Measurements from ENCODE around the gene IRF7. TPM values are rescaled to one million over a fixed set of nuclear protein-coding genes. Genes with fewer than 3 reads are reported as not detected.

Gene IRF7
- total and polyA plus RNA-seq, 2 donors (not counting 3 experiments of a cell fraction or from before 2014, with no cell fraction given): 12.6 to 14.7 TPM

- peak overlapping the region; percentile 76 for H3K9ac ChIP-seq (replicated peaks; ENCODE audit: extremely low read depth, insufficient read depth, low read length)
- no peak for TF ChIP-seq POLR2A (IDR thresholded peaks at IDR 0.05; ENCODE audit: low read depth, low read length)
- no peak for TF ChIP-seq EZH2 (IDR thresholded peaks at IDR 0.05; ENCODE audit: borderline replicate concordance, low read depth, low read length, severe bottlenecking)
- TF ChIP-seq MAX (IDR thresholded peaks at IDR 0.05; ENCODE audit: insufficient read depth, insufficient read length): no peak
- TF ChIP-seq MYC (IDR thresholded peaks at IDR 0.05; ENCODE audit: low read depth, low read length): no peak
- TF ChIP-seq POLR2AphosphoS5 (IDR thresholded peaks at IDR 0.05; ENCODE audit: insufficient read depth, low read depth, low read length): no peak
- no peak for TF ChIP-seq JUN (IDR thresholded peaks at IDR 0.05; ENCODE audit: borderline replicate concordance, insufficient read depth, insufficient read length, low read depth)
- no peak for TF ChIP-seq CTCF (IDR thresholded peaks at IDR 0.05; ENCODE audit: extremely low read depth in 1 of 2, insufficient read depth in 1 of 2, low read depth in 1 of 2, low read length in 2 of 2)
- TF ChIP-seq GATA2 (IDR thresholded peaks at IDR 0.05; ENCODE audit: insufficient read depth, insufficient read length, low read depth, low read length): no peak
- no peak for TF ChIP-seq FOS (IDR thresholded peaks at IDR 0.05; ENCODE audit: borderline replicate concordance, insufficient read depth, low read length)
- no peaks in the 10 kb centered on the region for H3K27me3 ChIP-seq (ENCODE audit: control insufficient read depth in 2 of 2, insufficient read depth in 2 of 2, low read length in 2 of 2)
- H3K4me3 ChIP-seq (replicated peaks in 1 of 3; ENCODE audit: insufficient read depth in 1 of 3, low read depth in 1 of 3, low read length in 3 of 3): peak overlapping the region; percentile 41 to 77 (median 47)
- H3K9me1 ChIP-seq (replicated peaks; ENCODE audit: control insufficient read depth, extremely low read depth, insufficient read depth, low read length): no peaks in the 10 kb centered on the region
- H3K27ac ChIP-seq (ENCODE audit: insufficient read depth, low read depth, low read length): peak overlapping the region; percentile 74
- intact Hi-C loops (cut with micrococcal nuclease) (loop anchor here (5.0 kb wide), 1 partner anchor 38 kb away; the partner anchor contains the start of gene PHRF1), dilution Hi-C loops (cut with MboI; ENCODE audit: extremely low pct_ligation_motif_present, low sequenced_read_pairs) (no loop called here)
- DNase-seq (ENCODE audit: low read depth, low spot score) (no peak), FAIRE-seq (no peak)
- H3K9me3 ChIP-seq (replicated peaks; ENCODE audit: control insufficient read depth, insufficient read depth, low read length): no peaks in the 10 kb centered on the region
- ChIA-PET CTCF (no interaction called here), POLR2A (interaction anchor here (0.6 kb wide), 1 partner anchor 47 kb away, joined by 3 read pairs; no protein-coding TSS in a partner anchor)
- H3K4me2 ChIP-seq (ENCODE audit: insufficient read depth, low read length): peak overlapping the region; percentile 51
- H3K4me1 ChIP-seq (ENCODE audit: control insufficient read depth, extremely low read depth, insufficient read depth, low read length): peaks cover 6% of the 10 kb centered on the region
- peaks cover 3 to 29% of the 10 kb centered on the region in 2 experiments for H3K36me3 ChIP-seq (ENCODE audit: control insufficient read depth in 2 of 2, extremely low read depth in 1 of 2, insufficient read depth in 2 of 2, low read length in 2 of 2)
- BruUV-seq (replicated peaks): TSS peak; percentile 66
- no peak overlapping the region for H2AFZ ChIP-seq (ENCODE audit: low read depth, low read length)
- no peaks in the 10 kb centered on the region for H3K79me2 ChIP-seq (ENCODE audit: control insufficient read depth, insufficient read depth, low read length)
- H4K20me1 ChIP-seq (replicated peaks; ENCODE audit: control insufficient read depth, extremely low read depth, insufficient read depth, low read length): no peaks in the 10 kb centered on the region
Measured at GRCh38 chr11:614623-615503, 887 bp downstream of the IRF7 start.
